Smooth muscle cell (in vitro differentiated cells): ENCODE data around the gene HMG20B. TPM values are rescaled to one million over a fixed set of nuclear protein-coding genes. Genes with fewer than 3 reads are reported as not detected.
A peak's percentile ranks its signal among the peaks of the same experiment; 100 is the strongest.

Experiments used
- DNase-seq: peaks from one replicate; lab custom pipeline; 2025; ENCODE audit not compliant: unreplicated experiment; lab: John Stamatoyannopoulos, UW
- H2AFZ ChIP-seq: fragments of 200-600 bp; sonication (generic); 2 replicates; pipeline ENCODE4 v1.6.0; 2016; ENCODE audit warnings: antibody characterized with exemption, low read depth, mild to moderate bottlenecking
- H3F3A ChIP-seq: fragments of 200-600 bp; sonication (generic); 2 replicates; pipeline ENCODE4 v1.6.0; 2017; ENCODE audit warnings: antibody characterized with exemption, low read depth
- H3K27ac ChIP-seq: fragments of 200-600 bp; sonication (generic); 2 replicates; pipeline ENCODE4 v1.5.1; 2016; ENCODE audit warnings: low read depth, mild to moderate bottlenecking
- H3K27me3 ChIP-seq: fragments of 200-600 bp; sonication (generic); 2 replicates; pipeline ENCODE4 v1.6.1; 2016; ENCODE audit warnings: low read depth, mild to moderate bottlenecking
- H3K36me3 ChIP-seq: fragments of 200-600 bp; sonication (generic); 2 replicates; pipeline ENCODE4 v1.5.1; 2016; ENCODE audit warnings: low read depth
- H3K4me1 ChIP-seq: fragments of 200-600 bp; sonication (generic); 2 replicates; pipeline ENCODE4 v1.5.1; 2016; ENCODE audit warnings: low read depth
- H3K4me2 ChIP-seq: fragments of 200-600 bp; sonication (generic); 2 replicates; pipeline ENCODE4 v1.6.0; 2016; ENCODE audit warnings: mild to moderate bottlenecking
- H3K4me3 ChIP-seq: fragments of 200-600 bp; sonication (generic); 2 replicates; pipeline ENCODE4 v1.5.1; 2016; ENCODE audit warnings: mild to moderate bottlenecking
- H3K79me2 ChIP-seq: fragments of 200-600 bp; sonication (generic); 2 replicates; pipeline ENCODE4 v1.6.0; 2016; ENCODE audit warnings: low read depth, mild to moderate bottlenecking
- H3K9ac ChIP-seq: fragments of 200-600 bp; sonication (generic); 2 replicates; pipeline ENCODE4 v1.6.0; 2016; ENCODE audit warnings: low read depth
- H3K9me3 ChIP-seq: fragments of 200-600 bp; sonication (generic); replicated peaks from 2 replicates; pipeline ENCODE4 v1.5.1; 2016; ENCODE audit warnings: low read depth
- H4K20me1 ChIP-seq: fragments of 200-600 bp; sonication (generic); 2 replicates; pipeline ENCODE4 v1.6.0; 2016; ENCODE audit warnings: low read depth
- CTCF ChIP-seq: fragments of 200-600 bp; sonication (generic); IDR thresholded peaks from 2 replicates; pipeline ENCODE4 v1.5.1; 2017; ENCODE audit warnings: borderline replicate concordance, mild to moderate bottlenecking, antibody characterized with exemption; ENCODE audit not compliant: insufficient read depth, poor library complexity, severe bottlenecking
- WGBS: methylation state at CpG from one replicate; pipeline ENCODE4 v1.1.7; 2016; ENCODE audit warnings: low lambda C conversion rate; 5-methylcytosine and 5-hydroxymethylcytosine counted together
- polyA plus RNA-seq: library from polyadenylated mRNA; unstranded; fragments of >200 nt; fragmentation: Nextera tagmentation; extraction: Ambion mirVana; gene quantifications from 2 replicates; pipeline ENCODE4 v1.2.1, GENCODE V29; 2016
- total RNA-seq: library from RNA; depleted of rRNA; stranded (reverse); fragments of >200 nt; gene quantifications from 2 replicates; pipeline ENCODE4 v1.2.3, GENCODE V29; 2014

The HMG20B gene
- total and polyA plus RNA-seq, 2 experiments from 2014 or later, result 109 to 120 TPM

- peak overlapping the region; percentile 62 for H2AFZ ChIP-seq
- no peaks in the 10 kb centered on the region for H4K20me1 ChIP-seq
- H3K27me3 ChIP-seq, result peaks cover 18% of the 10 kb centered on the region
- H3K4me3 ChIP-seq, result peak overlapping the region; percentile 29
- H3K9ac ChIP-seq, result no peak overlapping the region
- no peaks in the 10 kb centered on the region for H3F3A ChIP-seq
- H3K4me2 ChIP-seq, result peak overlapping the region; percentile 79
- DNase-seq, result no peak
- no peaks in the 10 kb centered on the region for H3K79me2 ChIP-seq
- H3K36me3 ChIP-seq, result no peaks in the 10 kb centered on the region
- WGBS, result 29% methylated on average over 15 of the region's 16 CpGs
- no peaks in the 10 kb centered on the region for H3K9me3 ChIP-seq
- peak; percentile 52 for TF ChIP-seq CTCF
- peaks cover 4% of the 10 kb centered on the region for H3K4me1 ChIP-seq
- no peak overlapping the region for H3K27ac ChIP-seq
Observed at GRCh38 chr19:3586127-3586626, 13.4 kb downstream of the HMG20B start.

- no peak for DNase-seq
- Histone ChIP-seq H3F3A (no peaks in the 10 kb centered on the region), H3K36me3 (no peaks in the 10 kb centered on the region), H3K4me3 (no peak overlapping the region), H3K4me2 (no peak overlapping the region), H3K27me3 (peaks cover 18% of the 10 kb centered on the region), H3K4me1 (peaks cover 4% of the 10 kb centered on the region), H3K9ac (no peak overlapping the region), H3K27ac (no peak overlapping the region), H2AFZ (no peak overlapping the region), H4K20me1 (no peaks in the 10 kb centered on the region), H3K79me2 (no peaks in the 10 kb centered on the region), H3K9me3 (no peaks in the 10 kb centered on the region)
- TF ChIP-seq CTCF, result no peak
- 76% methylated on average over 31 of the region's 31 CpGs for WGBS
Observed at GRCh38 chr19:3586707-3587346, 14.1 kb downstream of the HMG20B start.

- no peak overlapping the region for H3K27ac ChIP-seq
- peaks cover 4% of the 10 kb centered on the region for H3K4me1 ChIP-seq
- no peak overlapping the region for H3K4me3 ChIP-seq
- H3K4me2 ChIP-seq, result no peak overlapping the region
- no peaks in the 10 kb centered on the region for H3K79me2 ChIP-seq
- 87% methylated on average over 11 of the region's 11 CpGs for WGBS
- H3K9me3 ChIP-seq, result no peaks in the 10 kb centered on the region
- H4K20me1 ChIP-seq, result no peaks in the 10 kb centered on the region
- H2AFZ ChIP-seq, result no peak overlapping the region
- H3K9ac ChIP-seq, result no peak overlapping the region
- no peak for DNase-seq
- no peaks in the 10 kb centered on the region for H3F3A ChIP-seq
- H3K27me3 ChIP-seq, result peaks cover 13% of the 10 kb centered on the region
- TF ChIP-seq CTCF, result no peak
- H3K36me3 ChIP-seq, result no peaks in the 10 kb centered on the region
Observed at GRCh38 chr19:3589439-3589838, 16.7 kb downstream of the HMG20B start.

- Histone ChIP-seq H3K9me3 (no peaks in the 10 kb centered on the region), H3F3A (no peaks in the 10 kb centered on the region), H3K79me2 (no peaks in the 10 kb centered on the region), H2AFZ (no peak overlapping the region), H3K36me3 (no peaks in the 10 kb centered on the region), H3K27ac (no peak overlapping the region), H4K20me1 (no peaks in the 10 kb centered on the region), H3K9ac (no peak overlapping the region), H3K27me3 (peaks cover 13% of the 10 kb centered on the region), H3K4me3 (no peak overlapping the region), H3K4me2 (no peak overlapping the region), H3K4me1 (peaks cover 4% of the 10 kb centered on the region)
- WGBS, result 95% methylated on average over 11 of the region's 22 CpGs
- no peak for DNase-seq
- TF ChIP-seq CTCF, result no peak
Observed at GRCh38 chr19:3589949-3590348, 17.2 kb downstream of the HMG20B start.
